IMR-90 (cell line): ENCODE data around the gene CCDC148.

Source experiments
- CTCF ChIP-seq: conservative IDR thresholded peaks from 2 replicates; pipeline ENCODE4 v1.5.1; 2012; ENCODE audit warnings: mild to moderate bottlenecking, low read depth, low read length, improper control_type of control experiment
- MXI1 ChIP-seq: IDR thresholded peaks from 2 replicates; pipeline ENCODE4 v1.6.1; 2012; ENCODE audit warnings: low read depth, mild to moderate bottlenecking, low read length, moderate library complexity, borderline replicate concordance
- POLR2A ChIP-seq: IDR thresholded peaks from 2 replicates; pipeline ENCODE4 v1.6.1; 2012; ENCODE audit warnings: mild to moderate bottlenecking, low read depth, low read length

- TF ChIP-seq CTCF (no peak), POLR2A (no peak), MXI1 (no peak)
Measured at GRCh38 chr2:158297120-158297519, 159.4 kb downstream of the CCDC148 start.
